ENCODE results near the gene CAP1.
A peak's percentile ranks its signal among the peaks of the same experiment; 100 is the strongest.

Gene CAP1, protein sequence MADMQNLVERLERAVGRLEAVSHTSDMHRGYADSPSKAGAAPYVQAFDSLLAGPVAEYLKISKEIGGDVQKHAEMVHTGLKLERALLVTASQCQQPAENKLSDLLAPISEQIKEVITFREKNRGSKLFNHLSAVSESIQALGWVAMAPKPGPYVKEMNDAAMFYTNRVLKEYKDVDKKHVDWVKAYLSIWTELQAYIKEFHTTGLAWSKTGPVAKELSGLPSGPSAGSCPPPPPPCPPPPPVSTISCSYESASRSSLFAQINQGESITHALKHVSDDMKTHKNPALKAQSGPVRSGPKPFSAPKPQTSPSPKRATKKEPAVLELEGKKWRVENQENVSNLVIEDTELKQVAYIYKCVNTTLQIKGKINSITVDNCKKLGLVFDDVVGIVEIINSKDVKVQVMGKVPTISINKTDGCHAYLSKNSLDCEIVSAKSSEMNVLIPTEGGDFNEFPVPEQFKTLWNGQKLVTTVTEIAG

DNA sequence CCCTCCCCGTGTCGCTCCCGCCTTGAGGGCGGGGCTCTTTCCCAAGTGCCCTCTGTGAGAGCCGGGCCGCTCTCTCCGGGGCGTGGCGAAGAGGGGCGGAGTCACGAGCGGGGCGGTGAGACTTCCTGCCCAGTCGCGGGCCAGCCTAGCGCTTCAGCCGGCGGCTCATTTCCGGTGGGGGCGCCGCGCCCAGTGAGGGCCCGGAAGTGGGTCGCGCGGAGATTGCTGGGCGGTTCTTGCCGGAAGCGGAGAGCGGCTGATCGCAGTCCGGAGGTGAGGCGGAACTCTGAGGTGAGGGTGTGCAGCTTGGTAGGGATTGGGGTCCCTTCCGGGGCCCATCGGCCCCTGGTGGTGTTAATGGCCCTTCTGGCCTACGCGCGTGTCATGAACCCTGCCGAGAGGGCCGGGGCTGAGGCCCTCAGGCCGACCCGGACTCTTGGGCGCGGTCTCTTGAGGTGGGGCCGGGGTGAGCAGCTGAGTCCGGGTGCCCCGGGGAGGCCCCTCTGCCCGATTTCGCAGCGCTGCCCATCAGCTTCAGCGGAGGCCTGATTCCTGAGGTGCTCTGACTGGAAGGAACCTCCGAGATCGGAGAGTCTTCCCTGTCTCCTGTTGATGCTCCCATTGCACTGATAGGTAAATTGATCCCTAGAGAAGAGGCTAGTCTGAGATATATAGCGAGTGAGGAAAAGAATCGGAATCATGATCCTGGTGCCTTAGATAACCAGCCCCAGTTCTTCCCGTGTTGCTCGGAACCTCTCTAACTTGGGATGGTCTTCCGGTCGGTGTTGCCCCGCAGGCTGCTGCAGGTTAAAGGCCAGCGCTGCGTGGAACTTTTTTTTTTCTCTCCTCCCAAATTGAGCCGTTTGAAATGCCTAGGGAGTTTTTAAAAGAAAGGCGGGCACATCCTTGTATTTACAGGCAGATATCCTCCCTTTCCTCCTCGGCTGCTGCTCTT, at the start of gene CAP1:
Gene CAP1, plus strand, starts transcription at position 219 of the 955 bp plus-strand sequence. CDS start 18,618 bp downstream, outside the sequence.
- Histone ChIP-seq H3K4me2 (ENCODE audit: low read length) (peak within 1 kb of the TSS; percentile 95), H3K27me3 (ENCODE audit: insufficient read depth, low read length) (no peaks in the 10 kb centered on the region), H3K36me3 (ENCODE audit: insufficient read depth, low read length) (peaks cover 20% of the 10 kb centered on the region), H3K9me3 (ENCODE audit: low read length) (no peaks in the 10 kb centered on the region), H3K79me2 (ENCODE audit: insufficient read depth, low read length) (peaks cover 48% of the 10 kb centered on the region), H3K4me3 (ENCODE audit: low read depth, low read length, poor library complexity, severe bottlenecking) (peak within 1 kb of the TSS; percentile 82), H3F3A (ENCODE audit: insufficient read depth, low read length) (peaks cover 5% of the 10 kb centered on the region; the same call in 1 of the 2 replicates), H2AFZ (ENCODE audit: low read length) (no peak within 1 kb of the TSS), H4K20me1 (ENCODE audit: insufficient read depth, low read length) (no peaks in the 10 kb centered on the region), H3K4me1 (ENCODE audit: insufficient read depth, low read length, severe bottlenecking) (peaks cover 45% of the 10 kb centered on the region), H3K9ac (ENCODE audit: low read length) (peak within 1 kb of the TSS; percentile 97), H3K27ac (ENCODE audit: low read depth, low read length, poor library complexity, severe bottlenecking) (peak within 1 kb of the TSS; percentile 99), H3K9me2 (ENCODE audit: low read depth, low read length) (no peaks in the 10 kb centered on the region)
- TF ChIP-seq, protein P1, sequence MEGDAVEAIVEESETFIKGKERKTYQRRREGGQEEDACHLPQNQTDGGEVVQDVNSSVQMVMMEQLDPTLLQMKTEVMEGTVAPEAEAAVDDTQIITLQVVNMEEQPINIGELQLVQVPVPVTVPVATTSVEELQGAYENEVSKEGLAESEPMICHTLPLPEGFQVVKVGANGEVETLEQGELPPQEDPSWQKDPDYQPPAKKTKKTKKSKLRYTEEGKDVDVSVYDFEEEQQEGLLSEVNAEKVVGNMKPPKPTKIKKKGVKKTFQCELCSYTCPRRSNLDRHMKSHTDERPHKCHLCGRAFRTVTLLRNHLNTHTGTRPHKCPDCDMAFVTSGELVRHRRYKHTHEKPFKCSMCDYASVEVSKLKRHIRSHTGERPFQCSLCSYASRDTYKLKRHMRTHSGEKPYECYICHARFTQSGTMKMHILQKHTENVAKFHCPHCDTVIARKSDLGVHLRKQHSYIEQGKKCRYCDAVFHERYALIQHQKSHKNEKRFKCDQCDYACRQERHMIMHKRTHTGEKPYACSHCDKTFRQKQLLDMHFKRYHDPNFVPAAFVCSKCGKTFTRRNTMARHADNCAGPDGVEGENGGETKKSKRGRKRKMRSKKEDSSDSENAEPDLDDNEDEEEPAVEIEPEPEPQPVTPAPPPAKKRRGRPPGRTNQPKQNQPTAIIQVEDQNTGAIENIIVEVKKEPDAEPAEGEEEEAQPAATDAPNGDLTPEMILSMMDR (IDR thresholded peaks at IDR 0.05; ENCODE audit: low read length) = no peak
- TF ChIP-seq EZH2 (IDR thresholded peaks at IDR 0.05; ENCODE audit: borderline replicate concordance, low read length) = no peak

DNA sequence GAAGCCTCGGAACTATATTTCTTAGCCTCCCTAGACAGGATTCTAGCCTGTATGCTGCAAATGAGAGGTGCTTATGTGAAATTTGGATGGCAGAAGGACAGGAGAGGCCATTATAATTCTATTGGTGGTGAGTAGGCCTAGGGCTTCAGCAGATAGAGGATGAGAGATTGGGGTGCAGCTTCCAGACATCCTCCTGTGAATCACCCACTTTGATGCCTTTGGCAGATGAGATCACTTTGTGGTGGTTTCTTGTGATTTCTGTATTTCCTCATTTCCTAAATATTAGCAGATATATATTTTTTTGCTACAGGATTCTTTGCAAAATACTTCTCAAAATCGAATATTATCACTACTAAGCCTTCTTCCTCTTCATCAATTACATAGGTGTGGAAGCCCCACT, 48.3 kb upstream of the CAP1 start:
- Histone ChIP-seq H3K9me2 (ENCODE audit: low read depth, low read length) (no peaks in the 10 kb centered on the region), H3K27me3 (ENCODE audit: insufficient read depth, low read length) (no peaks in the 10 kb centered on the region), H3K4me1 (ENCODE audit: insufficient read depth, low read length, severe bottlenecking) (peaks cover 8% of the 10 kb centered on the region), H3K27ac (ENCODE audit: low read depth, low read length, poor library complexity, severe bottlenecking) (no peak overlapping the region), H3K4me2 (ENCODE audit: low read length) (no peak overlapping the region), H3K79me2 (ENCODE audit: insufficient read depth, low read length) (no peaks in the 10 kb centered on the region), H3K9ac (ENCODE audit: low read length) (no peak overlapping the region), H4K20me1 (ENCODE audit: insufficient read depth, low read length) (no peaks in the 10 kb centered on the region), H2AFZ (ENCODE audit: low read length) (no peak overlapping the region), H3K36me3 (ENCODE audit: insufficient read depth, low read length) (no peaks in the 10 kb centered on the region), H3K9me3 (ENCODE audit: low read length) (no peaks in the 10 kb centered on the region), H3F3A (ENCODE audit: insufficient read depth, low read length) (no peaks in the 10 kb centered on the region), H3K4me3 (ENCODE audit: low read depth, low read length, poor library complexity, severe bottlenecking) (no peak overlapping the region)
- TF ChIP-seq EZH2 (IDR thresholded peaks at IDR 0.05; ENCODE audit: borderline replicate concordance, low read length) = no peak
- TF ChIP-seq, protein P1 (IDR thresholded peaks at IDR 0.05; ENCODE audit: low read length) = no peak

DNA sequence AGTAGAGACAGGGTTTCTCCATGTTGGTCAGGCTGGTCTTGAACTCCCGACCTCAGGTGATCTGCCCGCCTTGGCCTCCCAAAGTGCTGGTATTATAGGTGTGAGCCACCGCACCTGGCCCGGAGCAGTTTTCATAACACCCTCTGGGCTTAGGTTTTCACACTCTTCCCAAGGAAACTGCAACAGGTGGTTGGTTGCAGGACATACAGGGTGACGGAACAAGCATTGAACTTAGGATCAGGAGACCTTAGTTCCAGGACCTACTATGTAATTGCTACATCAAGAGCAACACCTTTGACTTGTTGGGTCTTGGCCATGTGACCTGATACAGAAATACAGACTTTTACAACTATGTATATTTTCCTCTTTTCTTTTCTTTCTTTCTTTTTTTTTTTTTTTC, 47.6 kb upstream of the CAP1 start:
- H3F3A ChIP-seq (ENCODE audit: insufficient read depth, low read length) = no peaks in the 10 kb centered on the region
- no peak overlapping the region for H3K9ac ChIP-seq (ENCODE audit: low read length)
- no peaks in the 10 kb centered on the region for H3K36me3 ChIP-seq (ENCODE audit: insufficient read depth, low read length)
- H4K20me1 ChIP-seq (ENCODE audit: insufficient read depth, low read length) = no peaks in the 10 kb centered on the region
- no peak overlapping the region for H3K4me2 ChIP-seq (ENCODE audit: low read length)
- H3K79me2 ChIP-seq (ENCODE audit: insufficient read depth, low read length) = no peaks in the 10 kb centered on the region
- peaks cover 8% of the 10 kb centered on the region for H3K4me1 ChIP-seq (ENCODE audit: insufficient read depth, low read length, severe bottlenecking)
- no peaks in the 10 kb centered on the region for H3K27me3 ChIP-seq (ENCODE audit: insufficient read depth, low read length)
- no peak overlapping the region for H3K27ac ChIP-seq (ENCODE audit: low read depth, low read length, poor library complexity, severe bottlenecking)
- H3K9me2 ChIP-seq (ENCODE audit: low read depth, low read length) = no peaks in the 10 kb centered on the region
- no peak overlapping the region for H3K4me3 ChIP-seq (ENCODE audit: low read depth, low read length, poor library complexity, severe bottlenecking)
- H3K9me3 ChIP-seq (ENCODE audit: low read length) = no peaks in the 10 kb centered on the region
- TF ChIP-seq, protein P1 (IDR thresholded peaks at IDR 0.05; ENCODE audit: low read length) = no peak
- TF ChIP-seq EZH2 (IDR thresholded peaks at IDR 0.05; ENCODE audit: borderline replicate concordance, low read length) = no peak
- no peak overlapping the region for H2AFZ ChIP-seq (ENCODE audit: low read length)
